OCI-LY7 (cell line): Measurements from ENCODE around the gene APBA3. TPM values are rescaled to one million over a fixed set of nuclear protein-coding genes. Genes with fewer than 3 reads are reported as not detected.

ENCODE experiments used
- BruUV-seq: library from RNA; stranded (reverse); fragments of 400-500 nt; replicated peaks from 2 replicates; lab custom pipeline; 2021; lab: Mats Ljungman, UMichigan
- CTCF ChIA-PET: fragments of 300-600 bp; sonication (Branson Sonifier 250); formaldehyde crosslinking; loops from one replicate; lab custom pipeline; 2022; ENCODE audit warnings: antibody characterized with exemption; ENCODE audit not compliant: unreplicated experiment; lab: Charles Lee
- POLR2A ChIA-PET: fragments of 300-600 bp; sonication (Branson Sonifier 250); formaldehyde crosslinking; loops from one replicate; lab custom pipeline; 2022; ENCODE audit warnings: antibody characterized with exemption; lab: Charles Lee
- DNase-seq: peaks from one replicate; pipeline ENCODE4 v3.0.0-alpha.2; 2015; ENCODE audit warnings: low spot score
- H2AFZ ChIP-seq: fragments of 200-600 bp; sonication (generic), shearing (Covaris generic); 2 replicates; pipeline ENCODE4 v1.6.1; 2014; ENCODE audit warnings: mild to moderate bottlenecking, antibody characterized with exemption, low read length, moderate library complexity
- H3K27ac ChIP-seq: fragments of 200-600 bp; sonication (generic); 2 replicates; pipeline ENCODE4 v1.5.1; 2014; ENCODE audit warnings: mixed run types, low read depth, mild to moderate bottlenecking, moderate library complexity, low read length, inconsistent platforms; ENCODE audit not compliant: poor library complexity, severe bottlenecking
- H3K36me3 ChIP-seq: fragments of 200-600 bp; sonication (generic); 2 replicates; pipeline ENCODE4 v1.6.1; 2014; ENCODE audit warnings: mild to moderate bottlenecking, antibody characterized with exemption, low read length, moderate library complexity, mixed read lengths; ENCODE audit not compliant: insufficient read depth
- H3K4me1 ChIP-seq: fragments of 200-600 bp; sonication (generic); 2 replicates; pipeline ENCODE4 v1.5.1; 2014; ENCODE audit warnings: mild to moderate bottlenecking, low read length; ENCODE audit not compliant: insufficient read depth, poor library complexity, severe bottlenecking
- H3K4me2 ChIP-seq: fragments of 200-600 bp; sonication (generic); 2 replicates; pipeline ENCODE4 v1.6.1; 2014; ENCODE audit warnings: mild to moderate bottlenecking, low read length
- H3K4me3 ChIP-seq: fragments of 200-600 bp; sonication (generic); 2 replicates; pipeline ENCODE4 v1.5.1; 2014; ENCODE audit warnings: mild to moderate bottlenecking, low read depth, low read length; ENCODE audit not compliant: poor library complexity, severe bottlenecking
- H3K79me2 ChIP-seq: fragments of 200-600 bp; sonication (generic); 2 replicates; pipeline ENCODE4 v1.6.1; 2016; ENCODE audit warnings: low read depth, mild to moderate bottlenecking, low read length, moderate library complexity, mixed read lengths; ENCODE audit not compliant: insufficient read depth
- H3K9me2 ChIP-seq: fragments of 200-600 bp; sonication (generic); 2 replicates; pipeline ENCODE4 v1.6.1; 2016; ENCODE audit warnings: mild to moderate bottlenecking, low read length, mixed read lengths; ENCODE audit not compliant: insufficient read depth
- H3K9me3 ChIP-seq: fragments of 200-600 bp; sonication (generic); 2 replicates; pipeline ENCODE4 v1.6.1; 2014; ENCODE audit warnings: mild to moderate bottlenecking, mixed run types, low read length, mixed read lengths
- H4K20me1 ChIP-seq: fragments of 200-600 bp; sonication (generic); 2 replicates; pipeline ENCODE4 v1.6.1; 2014; ENCODE audit warnings: mild to moderate bottlenecking, antibody characterized with exemption, low read length, moderate library complexity, mixed read lengths; ENCODE audit not compliant: insufficient read depth
- CTCF ChIP-seq: fragments of 200-600 bp; sonication (generic); conservative IDR thresholded peaks from 2 replicates; pipeline ENCODE4 v1.5.1; 2014; ENCODE audit warnings: mild to moderate bottlenecking, antibody characterized with exemption, low read length, moderate library complexity, mixed read lengths
- EZH2phosphoT487 ChIP-seq: fragments of 200-600 bp; sonication (generic); IDR thresholded peaks from 2 replicates; pipeline ENCODE4 v1.6.1; 2018; ENCODE audit warnings: low read depth, borderline replicate concordance, mild to moderate bottlenecking, mixed run types, antibody characterized with exemption, low read length, moderate library complexity, mixed read lengths
- intact Hi-C: fragments of 100-400 bp; cut with micrococcal nuclease; formaldehyde crosslinking; loops from one replicate; pipeline ENCODE4 v1.10.0; 2022; ENCODE audit not compliant: unreplicated experiment
- total RNA-seq, 2 experiments: library from RNA; depleted of rRNA in 1 of 2; stranded (reverse); fragments of >200 nt in 1 of 2; shearing (Covaris generic) in 1 of 2; gene quantifications; 2 replicates each; pipeline ENCODE4 v1.2.3, GENCODE V29; 2014 to 2022

Gene APBA3
- total RNA-seq, 2 experiments from 2014 or later, result 28.7 to 34.7 TPM

DNA sequence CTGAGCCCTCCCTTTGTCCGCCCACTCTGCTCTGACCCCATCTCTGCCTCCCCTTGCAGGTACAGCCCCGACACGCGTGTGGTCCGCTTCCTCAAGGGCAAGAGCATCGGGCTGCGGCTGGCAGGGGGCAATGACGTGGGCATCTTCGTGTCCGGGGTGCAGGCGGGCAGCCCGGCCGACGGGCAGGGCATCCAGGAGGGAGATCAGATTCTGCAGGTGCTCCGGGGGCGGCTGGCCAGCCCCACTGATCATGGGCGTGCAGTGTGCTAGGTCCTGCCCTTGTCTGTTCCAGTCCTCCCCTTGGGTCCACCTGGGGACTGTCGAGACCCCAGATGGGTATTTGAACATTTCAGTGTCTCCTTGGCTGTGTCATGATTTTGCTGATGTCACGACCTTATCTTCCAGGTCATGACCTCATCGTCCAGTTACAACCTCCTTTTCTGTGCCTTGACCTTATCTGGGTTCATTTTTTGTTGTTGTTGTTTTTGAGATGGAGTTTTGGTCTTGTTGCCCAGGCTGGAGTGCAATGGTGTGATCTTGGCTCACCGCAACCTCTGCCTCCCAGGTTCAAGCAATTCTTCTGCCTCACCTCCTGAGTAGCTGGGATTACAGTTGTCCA is 25.3 kb downstream of the APBA3 start:
- no peak for TF ChIP-seq CTCF
- no peak for TF ChIP-seq EZH2phosphoT487
- Histone ChIP-seq H3K4me1 (no peaks in the 10 kb centered on the region), H3K27ac (no peak overlapping the region), H3K4me2 (no peak overlapping the region), H3K79me2 (no peaks in the 10 kb centered on the region), H2AFZ (no peak overlapping the region), H3K9me2 (no peaks in the 10 kb centered on the region), H4K20me1 (no peaks in the 10 kb centered on the region), H3K36me3 (no peaks in the 10 kb centered on the region), H3K9me3 (no peaks in the 10 kb centered on the region), H3K4me3 (no peak overlapping the region)
- BruUV-seq, result no TSS peak
- DNase-seq, result no peak
- intact Hi-C loops, result no loop called here
- POLR2A ChIA-PET, result no interaction called here
- CTCF ChIA-PET, result no interaction called here

- no peak overlapping the region for H3K4me2 ChIP-seq
- DNase-seq, result no peak
- H4K20me1 ChIP-seq, result no peaks in the 10 kb centered on the region
- H3K4me3 ChIP-seq, result no peak overlapping the region
- no peaks in the 10 kb centered on the region for H3K79me2 ChIP-seq
- intact Hi-C loops, result no loop called here
- no peak overlapping the region for H2AFZ ChIP-seq
- no peak overlapping the region for H3K27ac ChIP-seq
- no TSS peak for BruUV-seq
- H3K9me2 ChIP-seq, result no peaks in the 10 kb centered on the region
- ChIA-PET CTCF (no interaction called here), POLR2A (no interaction called here)
- H3K36me3 ChIP-seq, result no peaks in the 10 kb centered on the region
- H3K4me1 ChIP-seq, result no peaks in the 10 kb centered on the region
- TF ChIP-seq EZH2phosphoT487 (no peak), CTCF (no peak)
- H3K9me3 ChIP-seq, result no peaks in the 10 kb centered on the region
These were observed 27.2 kb downstream of the APBA3 start for GRCh38 chr19:3734310-3734600.

GRCh38 chr19:3733549-3734309 is 27.8 kb downstream of the APBA3 start:
- CTCF ChIA-PET, result no interaction called here
- intact Hi-C loops, result no loop called here

More at GRCh38 chr19:3733549-3734309, 27.8 kb downstream of the APBA3 start:
- DNase-seq, result no peak
- Histone ChIP-seq H3K79me2 (no peaks in the 10 kb centered on the region), H3K9me3 (no peaks in the 10 kb centered on the region), H3K27ac (no peak overlapping the region), H4K20me1 (no peaks in the 10 kb centered on the region), H3K4me3 (no peak overlapping the region), H3K9me2 (no peaks in the 10 kb centered on the region), H3K4me1 (no peaks in the 10 kb centered on the region), H2AFZ (no peak overlapping the region), H3K36me3 (no peaks in the 10 kb centered on the region), H3K4me2 (no peak overlapping the region)
- no peak for TF ChIP-seq EZH2phosphoT487
- TF ChIP-seq CTCF, result no peak
- POLR2A ChIA-PET, result no interaction called here
- BruUV-seq, result no TSS peak
